HG03175 (cell line): ENCODE data around the gene OXCT2.

Experiments
- ATAC-seq: cut with Tn5 transposase; IDR thresholded peaks from one replicate; pipeline ENCODE4 v1.9.1; 2021; ENCODE audit warnings: mild to moderate bottlenecking, moderate library complexity; ENCODE audit not compliant: unreplicated experiment

Gene OXCT2

GRCh38 chr1:39771022-39771532 lies at the start of gene OXCT2:
TSS of gene OXCT2 (minus strand) at chr1:39771348. CDS start at chr1:39771255, 93 bp downstream.
- peak; percentile 52 for ATAC-seq

- no peak for ATAC-seq
Measured at GRCh38 chr1:39819091-39819812, 48.1 kb upstream of the OXCT2 start.

- ATAC-seq = no peak
Measured at GRCh38 chr1:39818482-39818881, 47.3 kb upstream of the OXCT2 start.

GRCh38 chr1:39817091-39817932 lies 46.2 kb upstream of the OXCT2 start:
- peak; percentile 93 for ATAC-seq

- peak; percentile 32 for ATAC-seq
Measured at GRCh38 chr1:39816415-39817090, 45.4 kb upstream of the OXCT2 start.

- ATAC-seq = no peak
Measured at GRCh38 chr1:39812913-39813312, 41.8 kb upstream of the OXCT2 start.

- no peak for ATAC-seq
Measured at GRCh38 chr1:39808784-39809517, 37.8 kb upstream of the OXCT2 start.

GRCh38 chr1:39805385-39805784 lies 34.2 kb upstream of the OXCT2 start:
- no peak for ATAC-seq

GRCh38 chr1:39802496-39803260 lies 31.5 kb upstream of the OXCT2 start:
- ATAC-seq = no peak

GRCh38 chr1:39800471-39800835 lies 29.3 kb upstream of the OXCT2 start:
- no peak for ATAC-seq

GRCh38 chr1:39799770-39800470 lies 28.8 kb upstream of the OXCT2 start:
- ATAC-seq = peak; percentile 59

- peak; percentile 88 for ATAC-seq
Measured at GRCh38 chr1:39798859-39799769, 28.0 kb upstream of the OXCT2 start.

GRCh38 chr1:39795651-39796050 lies 24.5 kb upstream of the OXCT2 start:
- ATAC-seq = no peak

- no peak for ATAC-seq
Measured at GRCh38 chr1:39791838-39792237, 20.7 kb upstream of the OXCT2 start.

- ATAC-seq = no peak
Measured at GRCh38 chr1:39789571-39790110, 18.5 kb upstream of the OXCT2 start.

GRCh38 chr1:39788758-39789570 lies 17.8 kb upstream of the OXCT2 start, which contains the start of gene BMP8B:
TSS of gene BMP8B (minus strand) at chr1:39788865. CDS start at chr1:39788485, 380 bp downstream.
- ATAC-seq = peak; percentile 55

GRCh38 chr1:39788426-39788757 lies 17.2 kb upstream of the OXCT2 start:
- no peak for ATAC-seq
